ENCODE measurements around the gene LAMC1.

Gene LAMC1

GRCh38 chr1:183075861-183076260 lies 52.6 kb downstream of the LAMC1 start:
- in situ Hi-C loops (cut with MboI; ENCODE audit: low sequenced_read_pairs) = no loop called here

- in situ Hi-C loops (cut with MboI; ENCODE audit: low sequenced_read_pairs) = no loop called here
Measured at GRCh38 chr1:183077097-183077496, 53.9 kb downstream of the LAMC1 start.

GRCh38 chr1:183079712-183080388 lies 56.6 kb downstream of the LAMC1 start:
- in situ Hi-C loops (cut with MboI; ENCODE audit: low sequenced_read_pairs) = no loop called here

- in situ Hi-C loops (cut with MboI; ENCODE audit: low sequenced_read_pairs) = no loop called here
Measured at GRCh38 chr1:183080406-183080805, 57.2 kb downstream of the LAMC1 start.

- in situ Hi-C loops (cut with MboI; ENCODE audit: low sequenced_read_pairs) = no loop called here
Measured at GRCh38 chr1:183081402-183082120, 58.3 kb downstream of the LAMC1 start.

- in situ Hi-C loops (cut with MboI; ENCODE audit: low sequenced_read_pairs) = no loop called here
Measured at GRCh38 chr1:183082650-183083049, 59.4 kb downstream of the LAMC1 start.

- in situ Hi-C loops (cut with MboI; ENCODE audit: low sequenced_read_pairs) = no loop called here
Measured at GRCh38 chr1:183087001-183087400, 63.8 kb downstream of the LAMC1 start.

- in situ Hi-C loops (cut with MboI; ENCODE audit: low sequenced_read_pairs) = no loop called here
Measured at GRCh38 chr1:183089025-183089639, 65.9 kb downstream of the LAMC1 start.

GRCh38 chr1:183090391-183091006 lies 67.3 kb downstream of the LAMC1 start:
- in situ Hi-C loops (cut with MboI; ENCODE audit: low sequenced_read_pairs) = no loop called here

GRCh38 chr1:183091181-183091580 lies 68.0 kb downstream of the LAMC1 start:
- in situ Hi-C loops (cut with MboI; ENCODE audit: low sequenced_read_pairs) = no loop called here

GRCh38 chr1:183092350-183092749 lies 69.1 kb downstream of the LAMC1 start:
- in situ Hi-C loops (cut with MboI; ENCODE audit: low sequenced_read_pairs) = no loop called here

- in situ Hi-C loops (cut with MboI; ENCODE audit: low sequenced_read_pairs) = no loop called here
Measured at GRCh38 chr1:183093066-183093668, 69.9 kb downstream of the LAMC1 start.

- in situ Hi-C loops (cut with MboI; ENCODE audit: low sequenced_read_pairs) = no loop called here
Measured at GRCh38 chr1:183093786-183094298, 70.6 kb downstream of the LAMC1 start.

GRCh38 chr1:183094351-183094750 lies 71.1 kb downstream of the LAMC1 start:
- in situ Hi-C loops (cut with MboI; ENCODE audit: low sequenced_read_pairs) = no loop called here

GRCh38 chr1:183096351-183096750 lies 73.1 kb downstream of the LAMC1 start:
- in situ Hi-C loops (cut with MboI; ENCODE audit: low sequenced_read_pairs) = no loop called here

- in situ Hi-C loops (cut with MboI; ENCODE audit: low sequenced_read_pairs) = no loop called here
Measured at GRCh38 chr1:183096894-183097293, 73.7 kb downstream of the LAMC1 start.

- in situ Hi-C loops (cut with MboI; ENCODE audit: low sequenced_read_pairs) = no loop called here
Measured at GRCh38 chr1:183097438-183098051, 74.3 kb downstream of the LAMC1 start.

GRCh38 chr1:183098317-183098716 lies 75.1 kb downstream of the LAMC1 start:
- in situ Hi-C loops (cut with MboI; ENCODE audit: low sequenced_read_pairs) = no loop called here

- in situ Hi-C loops (cut with MboI; ENCODE audit: low sequenced_read_pairs) = no loop called here
Measured at GRCh38 chr1:183100361-183100974, 77.2 kb downstream of the LAMC1 start.

- in situ Hi-C loops (cut with MboI; ENCODE audit: low sequenced_read_pairs) = no loop called here
Measured at GRCh38 chr1:183101081-183101480, 77.9 kb downstream of the LAMC1 start.
